SKM-1 (cell line): ENCODE measurements around the gene MPHOSPH6.
"Not testable (repeated sequence)": the region's sequence is repeated elsewhere in the genome, so short reads cannot be mapped to it uniquely, and the experiment has no call there.

Experiments
- DNase-seq: peaks from one replicate; lab custom pipeline; 2025; ENCODE audit not compliant: unreplicated experiment; lab: John Stamatoyannopoulos, UW

Gene MPHOSPH6

DNA sequence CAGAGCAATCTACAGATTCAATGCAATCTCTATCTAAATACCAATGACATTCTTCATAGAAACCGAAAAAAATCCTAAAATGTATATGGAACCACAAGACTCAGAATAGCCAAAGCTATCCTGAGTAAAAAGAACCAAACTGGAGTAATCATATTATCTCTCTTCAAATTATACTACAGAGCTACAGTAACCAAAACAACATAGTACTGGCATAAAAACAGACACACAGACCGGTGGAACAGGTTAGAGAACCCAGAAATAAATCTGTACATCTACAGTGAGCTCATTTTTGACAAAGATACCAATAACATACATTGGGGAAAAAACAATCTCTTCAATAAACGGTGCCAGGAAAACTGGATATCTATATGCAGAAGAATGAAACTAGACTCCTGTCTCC, 45.4 kb downstream of the MPHOSPH6 start:
- no peak for DNase-seq

DNA sequence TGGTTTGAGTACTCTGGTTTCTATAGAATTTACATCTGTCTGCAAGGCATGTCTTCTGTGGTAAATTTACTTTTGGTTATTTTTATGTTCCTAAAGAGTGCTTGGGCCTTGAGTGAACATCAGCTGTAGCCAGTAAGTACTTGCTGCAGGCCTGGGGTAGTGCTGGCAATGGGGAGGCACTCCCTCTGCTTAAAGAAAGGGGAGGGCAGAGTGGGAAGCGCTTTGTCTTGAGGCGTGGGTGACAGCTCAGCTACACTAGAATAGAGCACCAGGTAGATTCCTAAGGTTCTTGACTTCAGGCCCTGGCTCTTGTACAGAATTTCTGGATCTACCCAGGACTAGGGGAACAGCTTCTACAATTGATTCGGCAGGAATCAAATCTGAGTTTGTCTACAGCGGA, 50.6 kb downstream of the MPHOSPH6 start:
- no peak for DNase-seq

DNA sequence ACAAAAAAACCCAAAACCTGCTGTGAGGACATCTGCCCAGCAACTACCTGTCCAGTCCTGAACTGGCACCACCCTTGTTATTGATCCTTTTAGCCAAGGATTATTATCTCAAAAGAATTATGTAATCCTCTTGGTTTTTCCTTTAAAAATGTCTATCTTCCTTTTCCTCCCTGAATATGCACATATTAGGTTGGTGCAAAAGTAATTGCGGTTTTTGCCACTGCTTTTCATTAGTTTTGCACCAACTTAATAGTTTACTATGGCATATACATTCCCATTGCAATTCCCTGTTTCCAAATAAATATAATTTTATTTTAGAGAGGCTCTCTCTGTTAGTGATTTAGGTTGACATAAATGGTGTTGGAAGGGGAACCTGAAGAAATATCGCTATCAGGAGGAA, 51.3 kb downstream of the MPHOSPH6 start:
- DNase-seq = no peak

DNA sequence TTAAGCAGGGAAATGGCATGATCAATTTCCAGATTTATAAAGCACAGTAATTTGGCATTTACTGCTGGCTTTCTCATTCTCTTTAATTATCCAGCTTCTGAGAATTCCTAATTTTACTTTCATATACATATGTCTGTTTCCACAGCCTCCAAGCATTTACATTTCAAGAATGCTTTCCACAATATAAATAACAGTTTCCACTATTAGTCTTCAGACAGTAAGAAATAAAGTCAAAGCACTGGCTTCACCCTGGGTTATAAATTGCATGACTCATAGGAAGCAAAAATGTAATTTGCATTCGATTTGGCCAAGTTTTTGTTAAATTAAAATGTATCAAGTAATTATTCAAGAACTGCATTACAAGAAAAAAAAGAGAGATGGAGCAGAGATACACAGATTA, 53.5 kb downstream of the MPHOSPH6 start:
- DNase-seq = no peak

DNA sequence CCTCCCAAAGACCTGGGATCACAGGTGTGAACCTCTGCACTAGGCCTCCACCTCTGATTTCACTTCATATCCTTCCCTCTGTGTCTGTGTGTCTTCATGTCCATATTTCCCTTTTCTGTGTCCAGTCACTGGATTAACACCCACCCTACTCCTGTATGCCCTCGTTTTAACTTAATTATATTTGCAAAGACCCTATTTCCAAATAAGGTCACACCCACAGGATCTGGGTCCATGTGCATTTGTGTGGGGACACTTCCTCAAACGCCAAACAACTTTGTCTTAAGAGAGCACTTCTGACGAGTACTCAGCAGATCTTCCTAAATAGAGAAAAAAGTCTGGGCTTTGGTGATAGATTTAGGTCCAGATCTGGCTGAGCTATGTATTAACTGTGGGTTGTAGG, 56.3 kb downstream of the MPHOSPH6 start:
- no peak for DNase-seq

DNA sequence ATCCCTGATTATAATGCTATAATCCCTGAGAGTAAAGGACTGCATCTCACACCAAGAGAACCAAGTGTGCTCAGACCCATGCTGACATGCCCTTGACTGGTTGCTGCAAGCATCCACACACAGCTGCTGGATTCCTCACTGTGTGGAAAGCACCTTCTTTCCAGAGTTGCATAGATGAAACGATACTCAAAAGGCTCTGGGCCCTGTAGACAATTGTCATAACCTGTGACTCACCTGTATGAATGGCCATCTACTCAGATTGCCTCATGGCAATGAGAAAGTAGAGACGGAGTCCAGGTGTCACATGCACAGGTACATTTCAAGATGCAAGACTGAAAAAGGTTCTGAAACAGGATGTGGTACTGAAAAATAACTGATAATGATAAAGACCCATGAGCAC, 58.1 kb downstream of the MPHOSPH6 start:
- DNase-seq = no peak

DNA sequence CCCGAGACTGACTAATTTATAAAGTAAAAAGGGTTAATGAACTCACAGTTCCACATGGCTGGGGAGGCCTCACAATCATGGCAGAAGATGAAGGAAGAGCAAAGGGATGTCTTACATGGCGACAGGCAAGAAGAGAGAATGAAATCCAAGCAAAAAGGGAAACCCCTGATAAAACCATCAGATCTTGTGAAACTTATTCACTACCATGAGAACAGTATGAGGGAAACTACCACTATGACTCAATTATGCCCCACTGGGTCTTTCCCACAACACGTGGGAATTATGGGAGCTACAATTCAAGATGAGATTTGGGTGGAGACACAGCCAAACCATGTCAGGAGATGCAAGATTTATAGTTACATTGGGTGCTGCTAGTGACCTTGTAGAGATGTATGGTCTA, 60.8 kb downstream of the MPHOSPH6 start:
- DNase-seq = not testable (repeated sequence)

DNA sequence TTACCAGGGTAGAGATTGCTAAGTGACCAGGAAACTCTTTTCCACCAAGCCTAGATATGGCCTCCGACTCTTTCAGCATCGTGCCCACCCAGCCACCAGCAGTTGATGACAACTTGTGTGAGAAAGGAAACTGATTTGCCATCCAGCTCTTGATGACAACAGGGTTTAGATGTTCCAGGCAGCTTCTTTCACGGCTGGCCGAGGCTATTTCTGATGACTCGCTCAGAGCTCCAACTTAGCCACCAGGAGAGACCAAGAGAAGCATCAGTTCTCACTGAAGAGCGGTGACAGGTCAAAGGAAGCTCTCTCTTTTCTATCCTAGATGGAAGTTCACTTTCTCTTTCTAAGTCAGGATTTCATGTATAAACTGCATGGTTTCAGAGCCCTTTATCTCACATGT, 61.2 kb downstream of the MPHOSPH6 start:
- no peak for DNase-seq

DNA sequence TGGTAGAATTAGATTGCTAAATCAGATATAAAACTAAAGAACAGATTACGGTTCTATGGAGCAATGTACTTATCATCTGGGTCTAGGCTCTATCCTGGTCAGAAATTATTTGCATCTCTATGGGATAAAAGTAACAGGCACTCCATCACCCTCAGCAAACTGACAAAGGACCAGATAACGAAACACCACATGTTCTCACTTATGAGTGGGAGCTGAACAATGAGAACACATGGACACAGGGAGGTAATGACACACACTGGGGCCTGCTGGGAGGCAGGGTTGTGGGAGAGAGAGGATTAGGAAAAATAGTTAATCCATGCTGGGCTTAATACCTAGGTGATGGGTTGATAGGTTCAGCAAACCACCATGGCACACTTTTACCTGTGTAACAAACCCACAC, 61.9 kb downstream of the MPHOSPH6 start:
- DNase-seq = no peak

DNA sequence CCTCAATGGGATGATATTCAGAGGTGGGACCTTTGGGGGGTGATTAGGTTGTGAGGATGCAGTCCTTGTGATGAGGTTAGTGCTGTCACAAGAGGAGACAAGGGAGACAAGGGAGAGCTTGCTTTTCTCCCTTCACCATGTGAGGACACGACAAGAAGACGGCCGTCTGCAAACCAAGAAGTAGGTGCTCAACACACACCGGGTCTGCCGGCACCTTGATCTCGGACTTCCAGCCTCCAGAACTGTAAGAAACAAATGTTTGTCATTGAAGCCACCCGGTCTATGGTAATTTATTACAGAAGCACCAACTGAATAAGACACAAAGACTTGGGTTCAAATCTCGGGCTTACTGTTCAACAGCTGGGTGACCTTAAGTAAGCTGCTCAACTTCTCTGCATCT, 64.9 kb downstream of the MPHOSPH6 start:
- DNase-seq = no peak
